Activated CD8-positive, alpha-beta memory T cell treated with anti-CD3 and anti-CD28 coated beads, Interleukin-2, amount 50 U/mL, for 48 hours (primary cell): ENCODE data around the gene SLC37A2.

Source experiments
- DNase-seq: peaks from one replicate; pipeline ENCODE4 v3.0.0-alpha.2; 2020

SLC37A2 gene

DNA sequence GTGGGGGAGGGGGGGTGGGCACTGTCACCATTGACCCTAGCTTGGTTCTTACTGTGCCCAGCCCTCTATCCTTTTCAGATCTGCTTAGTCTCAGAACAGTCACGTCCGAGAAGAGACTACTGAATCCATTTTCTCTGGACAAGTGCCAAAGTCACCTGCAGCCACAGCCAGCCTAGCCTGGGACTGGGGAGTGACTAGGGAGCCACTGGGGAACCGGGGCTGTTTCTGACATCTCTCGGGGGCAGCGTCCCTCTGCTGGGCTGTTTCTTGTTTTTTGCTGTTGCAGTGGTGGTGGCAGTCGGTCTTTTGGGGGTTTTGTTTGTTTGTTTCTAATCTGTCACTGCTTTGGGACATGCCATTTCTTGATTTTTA, 8.7 kb downstream of the SLC37A2 start:
- no peak for DNase-seq

GRCh38 chr11:125072218-125072960, 9.3 kb downstream of the SLC37A2 start:
- DNase-seq, result no peak

DNA sequence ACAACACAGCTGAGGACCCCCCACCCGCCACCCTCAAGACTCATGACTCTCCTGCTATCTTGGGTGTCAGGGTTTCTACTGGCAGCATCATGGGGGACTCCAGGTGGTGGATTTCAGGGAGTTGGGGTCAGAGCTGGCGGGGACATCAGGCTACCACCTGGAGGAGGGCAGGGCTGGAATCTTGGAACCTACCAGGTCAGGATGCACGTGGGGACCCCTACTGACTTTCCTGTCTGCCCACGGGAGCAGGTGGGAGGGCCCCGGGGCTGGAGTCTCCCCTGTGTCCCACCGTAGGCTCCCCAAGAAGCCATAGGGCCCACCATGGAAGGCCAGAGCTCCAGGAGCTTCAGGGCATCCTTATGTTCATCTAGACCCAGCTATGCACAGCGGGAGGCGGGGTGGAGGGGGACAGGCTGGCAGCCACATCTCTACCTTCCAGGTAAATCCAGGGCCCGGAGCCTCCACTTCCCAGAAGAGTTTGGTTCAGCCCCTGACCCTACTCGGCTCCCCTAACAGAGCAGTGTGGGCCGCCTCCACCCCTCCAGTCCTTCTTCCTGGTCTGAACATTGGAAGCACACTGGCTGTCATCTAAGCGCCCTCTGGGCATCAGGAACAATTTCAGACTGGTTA, 10.0 kb downstream of the SLC37A2 start:
- DNase-seq, result no peak

- no peak for DNase-seq
Observed at GRCh38 chr11:125073616-125074483, 10.7 kb downstream of the SLC37A2 start.

DNA sequence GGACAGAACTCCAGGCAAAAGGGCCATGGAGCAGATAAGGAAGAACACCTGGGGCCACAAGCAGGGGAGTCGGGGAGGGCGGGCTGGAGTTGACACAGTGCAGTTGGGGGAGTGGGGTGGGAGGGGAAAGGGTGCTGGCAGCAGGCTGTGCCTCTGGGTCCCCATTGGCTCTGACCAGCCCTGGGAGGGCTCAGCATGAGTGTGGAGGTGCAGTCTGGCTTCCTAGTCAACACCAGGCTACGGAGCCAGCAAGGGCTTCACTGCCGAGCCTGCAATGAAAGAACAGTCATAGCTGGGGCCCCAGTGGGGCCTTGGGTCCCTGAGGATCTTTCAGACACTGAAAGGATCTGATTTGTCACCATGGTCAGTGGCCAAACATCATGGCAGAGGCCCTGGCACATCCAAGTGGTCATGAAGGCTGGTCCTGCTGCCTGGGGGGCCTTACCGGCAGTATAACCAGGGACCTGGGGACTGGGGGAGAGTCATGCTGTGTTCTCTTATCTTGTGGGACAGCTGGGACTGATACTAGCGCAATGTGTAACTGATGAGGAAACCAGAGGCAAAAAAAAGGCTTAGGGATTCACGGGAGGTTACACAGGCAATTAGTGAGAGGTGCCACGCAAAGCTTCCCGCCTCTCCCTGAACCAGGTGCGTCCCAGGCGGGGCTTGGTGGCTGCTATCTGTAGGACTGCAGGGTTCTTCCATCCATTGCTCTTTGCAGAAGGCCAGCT, 11.6 kb downstream of the SLC37A2 start:
- DNase-seq, result no peak

- no peak for DNase-seq
Observed at GRCh38 chr11:125075242-125075625, 12.1 kb downstream of the SLC37A2 start.

DNA sequence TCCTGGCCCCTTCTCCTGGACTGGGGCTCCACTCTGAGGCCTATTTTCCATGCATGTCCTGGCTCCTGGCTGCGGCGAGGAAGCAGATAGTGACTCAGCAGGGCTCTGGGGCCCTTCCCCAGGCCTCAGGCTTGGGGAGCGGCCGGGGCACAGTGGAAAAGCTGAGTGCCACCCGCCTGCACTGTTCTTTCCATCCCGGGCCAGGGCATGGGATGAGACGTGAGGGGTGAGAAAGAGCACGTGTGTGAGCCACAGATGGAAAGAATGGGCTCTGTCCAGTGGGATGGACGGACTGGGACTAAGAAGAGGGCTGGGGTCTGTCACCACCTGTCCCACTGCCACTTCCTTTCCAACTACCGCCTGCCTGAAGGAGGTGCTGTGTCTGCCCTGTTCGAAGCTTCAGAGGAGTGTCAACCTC, 12.8 kb downstream of the SLC37A2 start:
- DNase-seq, result no peak

- no peak for DNase-seq
Observed at GRCh38 chr11:125076378-125076945, 13.4 kb downstream of the SLC37A2 start.

- DNase-seq, result no peak
Observed at GRCh38 chr11:125078016-125078415, 14.9 kb downstream of the SLC37A2 start.

DNA sequence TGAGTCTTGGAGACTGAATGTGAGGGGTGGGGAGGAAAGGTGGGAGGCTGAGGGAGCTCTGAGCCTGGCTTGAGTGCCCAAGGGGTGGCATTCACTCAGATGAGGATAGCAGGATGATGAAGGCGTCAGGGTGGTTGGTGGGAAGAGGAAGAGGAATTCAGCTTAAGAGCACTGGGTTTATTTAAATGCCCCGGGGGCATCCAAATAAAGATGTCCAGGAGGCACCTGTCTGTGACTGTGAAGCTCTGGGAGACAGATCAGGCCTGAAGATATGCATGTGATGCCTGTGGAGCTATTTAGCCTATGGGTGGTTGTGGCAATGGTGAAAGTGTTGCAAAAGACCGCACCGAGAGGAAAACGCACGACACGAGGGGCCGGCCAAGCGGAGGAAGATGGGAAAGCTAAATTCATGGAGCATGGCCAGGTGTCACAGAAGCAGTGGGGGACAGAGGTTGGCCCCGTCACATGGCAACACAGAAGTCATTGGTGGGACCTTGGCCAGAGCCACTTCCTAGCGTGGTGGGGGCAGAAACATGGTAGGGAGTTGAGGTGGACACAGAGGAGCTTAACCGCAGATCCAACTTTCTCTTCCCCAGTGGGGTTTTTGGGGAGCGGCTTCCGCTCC, 15.5 kb downstream of the SLC37A2 start:
- no peak for DNase-seq

GRCh38 chr11:125079151-125079877, 16.2 kb downstream of the SLC37A2 start:
- DNase-seq, result no peak

DNA sequence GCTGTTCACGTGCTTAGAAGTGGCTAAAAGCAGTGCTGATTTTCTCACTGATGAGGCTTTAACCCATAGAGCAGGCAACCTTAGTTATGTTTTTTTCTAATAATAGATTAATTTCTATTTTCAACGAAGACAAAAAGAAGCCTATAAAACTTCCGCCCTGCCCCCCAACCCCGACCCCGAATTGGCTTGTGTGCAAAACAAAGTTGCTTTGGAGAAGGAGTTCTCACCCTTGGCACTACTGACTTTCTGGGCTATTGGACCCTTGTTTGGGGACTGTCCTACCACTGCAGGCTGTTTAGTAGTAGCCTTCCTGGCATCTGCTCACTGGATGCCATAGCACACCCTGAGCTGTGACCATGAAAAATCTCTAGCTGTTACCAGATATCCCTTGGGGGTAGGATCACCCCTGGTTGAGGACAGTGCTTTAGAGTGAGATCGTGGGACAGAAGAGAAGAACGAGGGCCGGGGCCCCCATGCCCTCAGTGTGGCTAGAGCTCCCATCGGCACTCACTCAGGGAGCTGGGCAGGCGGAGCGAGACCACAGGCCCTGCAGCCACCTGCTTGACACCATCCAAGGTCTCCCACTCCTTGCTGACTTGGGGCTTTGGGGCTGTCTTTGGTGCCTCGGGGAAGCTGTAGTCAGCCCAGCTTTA, 16.9 kb downstream of the SLC37A2 start:
- no peak for DNase-seq

DNA sequence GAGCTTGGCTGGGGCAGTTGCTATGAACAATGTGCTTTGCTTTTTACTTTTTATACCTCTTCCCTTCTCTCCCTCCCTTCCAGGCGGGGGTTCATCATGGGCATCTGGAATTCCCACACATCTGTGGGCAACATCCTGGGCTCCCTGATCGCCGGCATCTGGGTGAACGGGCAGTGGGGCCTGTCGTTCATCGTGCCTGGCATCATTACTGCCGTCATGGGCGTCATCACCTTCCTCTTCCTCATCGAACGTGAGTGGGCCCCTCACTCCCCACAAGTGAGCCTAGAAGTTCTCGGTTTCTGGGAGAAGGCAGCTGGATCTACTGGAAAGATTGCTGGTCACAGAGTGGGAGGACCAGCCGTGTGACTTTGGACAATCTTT, 17.4 kb downstream of the SLC37A2 start:
- no peak for DNase-seq

GRCh38 chr11:125081098-125081798, 18.1 kb downstream of the SLC37A2 start:
- no peak for DNase-seq

DNA sequence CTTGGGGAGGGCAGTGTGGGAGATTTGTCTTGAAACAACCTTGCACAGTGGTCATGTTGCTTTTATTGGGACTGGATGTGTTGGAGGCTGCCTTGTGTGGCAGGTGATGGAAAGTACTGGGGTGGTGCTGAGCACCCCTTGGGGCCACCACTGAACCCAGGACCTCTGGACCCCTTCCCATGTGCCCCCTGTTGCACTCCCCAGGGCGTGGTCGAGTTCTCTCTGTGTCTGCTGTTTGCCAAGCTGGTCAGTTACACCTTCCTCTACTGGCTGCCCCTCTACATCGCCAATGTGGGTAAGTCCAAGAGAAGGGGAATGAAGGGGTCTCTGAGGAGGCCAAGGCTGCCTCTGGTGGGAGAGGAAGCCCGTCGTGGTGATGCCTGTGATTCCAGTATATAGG, 18.9 kb downstream of the SLC37A2 start:
- no peak for DNase-seq

GRCh38 chr11:125082611-125083311, 19.7 kb downstream of the SLC37A2 start:
- no peak for DNase-seq

DNA sequence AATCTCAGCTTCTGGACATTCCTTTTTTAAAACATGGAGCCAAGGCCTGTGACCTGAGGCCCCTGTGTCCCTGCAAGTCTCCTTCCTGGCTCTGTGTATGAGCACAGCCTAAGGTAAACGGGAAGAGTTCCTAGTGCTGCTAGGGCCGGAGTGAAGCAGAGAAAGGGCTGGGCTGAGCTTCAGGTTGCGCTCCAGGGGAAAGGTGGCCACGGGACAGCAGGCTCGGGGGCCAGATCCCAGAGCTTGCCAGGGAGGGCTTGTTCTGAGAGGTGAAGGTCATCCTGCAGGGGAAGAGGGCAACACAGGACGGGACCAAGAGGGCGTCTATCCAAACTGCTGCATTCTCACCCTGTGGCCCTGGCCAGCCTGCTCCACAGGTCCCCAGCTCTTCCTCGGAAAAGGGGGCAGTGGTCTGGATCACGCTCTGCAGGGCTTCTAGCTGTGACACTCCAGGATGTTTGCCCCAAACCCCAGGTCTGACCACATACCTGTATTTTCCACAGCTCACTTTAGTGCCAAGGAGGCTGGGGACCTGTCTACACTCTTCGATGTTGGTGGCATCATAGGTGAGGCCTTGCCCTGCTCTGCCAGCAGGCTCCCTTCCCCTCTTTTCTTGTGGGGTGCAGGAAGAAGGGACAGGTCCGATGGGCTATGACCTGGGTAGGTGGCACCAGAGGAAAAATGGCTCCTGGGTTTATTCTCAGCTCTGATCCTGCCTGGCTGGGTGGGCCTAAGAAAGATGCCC, 20.4 kb downstream of the SLC37A2 start:
- no peak for DNase-seq

- DNase-seq, result peak; percentile 37
Observed at GRCh38 chr11:125084057-125084416, 20.9 kb downstream of the SLC37A2 start.

DNA sequence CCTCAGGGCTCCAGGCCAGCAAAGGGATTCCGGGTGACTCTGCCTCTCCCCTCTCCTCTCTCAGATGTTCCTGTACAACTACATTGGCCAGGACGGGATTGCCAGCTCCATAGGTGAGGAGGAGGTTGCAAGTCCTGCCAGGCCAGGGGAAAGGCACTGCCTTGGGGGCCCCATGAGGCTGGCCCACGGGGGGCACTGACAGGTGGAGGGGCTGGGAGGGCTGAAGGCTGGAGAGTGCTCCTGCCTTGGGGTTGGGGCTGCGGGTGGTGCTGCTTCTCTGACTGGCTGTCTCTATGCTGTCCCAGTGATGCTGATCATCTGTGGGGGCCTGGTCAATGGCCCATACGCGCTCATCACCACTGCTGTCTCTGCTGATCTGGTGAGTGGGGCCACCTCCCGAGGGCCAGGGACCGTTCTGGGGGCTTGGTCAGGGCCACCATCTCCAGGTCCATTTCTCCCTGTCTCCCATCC, 21.7 kb downstream of the SLC37A2 start:
- DNase-seq, result no peak
